Heart right ventricle (tissue), 16 donors: ENCODE data around the gene RPL26. TPM values are rescaled to one million over a fixed set of nuclear protein-coding genes. Genes with fewer than 3 reads are reported as not detected.
"Not testable (repeated sequence)": the region's sequence is repeated elsewhere in the genome, so short reads cannot be mapped to it uniquely, and the experiment has no call there.

Source experiments
- ATAC-seq, 8 donors: fragments of 200-7000 bp; cut with Tn5 transposase; one replicate each; pipeline ENCODE4 v1.9.1; 2020; ENCODE audit warnings: mild to moderate bottlenecking in 8 of 8, moderate library complexity in 8 of 8, moderate number of reproducible peaks in 1 of 8
- DNase-seq, 2 donors: peaks; one replicate each; pipeline ENCODE4 v3.0.0-alpha.2; 2020
- H3K27ac ChIP-seq, 10 donors: fragments of 200-600 bp; sonication (generic) in 2 of 10; one replicate each; pipeline versions ENCODE4 v1.5.0 to v1.8.0; 2020 to 2022; ENCODE audit warnings: mild to moderate bottlenecking in 3 of 10
- H3K27me3 ChIP-seq, 7 donors: fragments of 200-600 bp; one replicate each; pipeline ENCODE4 v1.8.0; 2021 to 2022; ENCODE audit warnings: mild to moderate bottlenecking in 2 of 7
- H3K36me3 ChIP-seq, 9 donors: fragments of 200-600 bp; sonication (generic) in 1 of 9; one replicate each; pipeline versions ENCODE4 v1.5.0 to v1.8.0; 2020 to 2022; ENCODE audit warnings: mild to moderate bottlenecking in 2 of 9
- H3K4me1 ChIP-seq, 9 donors: fragments of 200-600 bp; sonication (generic) in 1 of 9; one replicate each; pipeline versions ENCODE4 v1.5.0 to v1.8.0; 2020 to 2022; ENCODE audit warnings: mild to moderate bottlenecking in 4 of 9
- H3K4me3 ChIP-seq, 10 donors: fragments of 200-600 bp; sonication (generic) in 2 of 10; one replicate each; pipeline versions ENCODE4 v1.5.0 to v1.8.0; 2020 to 2022; ENCODE audit warnings: mild to moderate bottlenecking in 7 of 10, moderate library complexity in 2 of 10
- H3K9me3 ChIP-seq, 11 donors: fragments of 200-600 bp in 10 of 11; sonication (generic) in 2 of 11; one replicate each; pipeline versions ENCODE4 v1.5.0 to v1.8.0; 2013 to 2022; ENCODE audit warnings: mild to moderate bottlenecking in 2 of 11, control low read depth in 1 of 11, moderate library complexity in 1 of 11
- CTCF ChIP-seq, 9 donors: fragments of 200-600 bp; sonication (generic) in 2 of 9; IDR thresholded peaks; one replicate each; pipeline versions ENCODE4 v1.5.0 to v1.8.0; 2021 to 2022; ENCODE audit warnings: antibody characterized with exemption in 9 of 9, mild to moderate bottlenecking in 5 of 9, moderate library complexity in 1 of 9
- WGBS, 2 donors: extraction: QIAGEN DNeasy Blood & Tissue Kit; methylation state at CpG; one replicate each; pipeline ENCODE4 v1.1.7; 2013; ENCODE audit warnings: inconsistent platforms in 1 of 2; 5-methylcytosine and 5-hydroxymethylcytosine counted together
- intact Hi-C, 10 donors: fragments of 100-400 bp; cut with DNase I; formaldehyde crosslinking; loops; one replicate each; pipeline versions ENCODE4 v1.11.1 to v1.14.2; 2022
- polyA plus RNA-seq, 2 donors: library from polyadenylated mRNA; stranded (reverse); fragments of 200-250 nt; gene quantifications; one replicate each; pipeline ENCODE4 v1.2.3, GENCODE V29; 2013
- total RNA-seq, 10 donors: library from RNA; stranded (reverse); fragmentation: NEBNext Ultra II Directional in 3 of 10; extraction: Animal tissue kit (Norgen Biotek cat#: 25700) in 3 of 10; gene quantifications; one replicate each; pipeline versions ENCODE4 v1.2.1 to v1.2.4, GENCODE V29; 2021 to 2023
- donor health status: Arrhythmogenic right ventricular cardiomyopathy.
- donor health status: ischemic (EF 13 %, LVEDD 7.1; RV severe dilation, severe dysfunction).
- donor health status: healthy with polysubstance abuse.
- donor health status: DM: no; HTN: yes; CAD: no.
- donor health status: DM: no; HTN: no; CAD: no.
- donor health status: ischemic (EF 25% LVEDD 6.9; RV normal size, moderate dysfunction).
- donor health status: ischemic (EF 25% LVEDD 5.7; RV mildly dilated, moderate dysfunction).
- donor health status: healthy.
- donor health status: DM: yes; HTN: yes; CAD: no.
- donor health status: Ischemic cardiomyopathy.
- donor health status: ischemic (EF 35%, LVEDD 5.7; RV mildly dilated, moderate dysfunction).
- donor health status: nonischemic (EF 11% LVEDD 7.7; RV severe dilation, severe dysfunction).
- donor health status: DM: yes; HTN: yes; CAD: no.
- donor health status: PGD.
- donor health status: ischemic (EF 29% LVEDD 5.4; RV normal size, mild dysfunction).
- donor health status: nonischemic (EF 23%, LVEDD 6.1; RV moderate dilation, normal function).

RPL26 gene
- total and polyA plus RNA-seq, 12 donors = 890 to 4,129 (median 1,028) TPM

- 10 to 12% methylated on average over 18 of the region's 18 CpGs for WGBS, 2 donors
- peak overlapping the region; percentile 89 to 97 (median 94) for H3K27ac ChIP-seq
Measured at GRCh38 chr17:8375738-8376259, 7.2 kb downstream of the RPL26 start.

GRCh38 chr17:8373856-8374255 is 9.1 kb downstream of the RPL26 start:
- Histone ChIP-seq H3K36me3 (peaks cover 0 to 58% (median 26%) of the 10 kb centered on the region in 9 donors), H3K4me1 (peaks cover 3 to 47% (median 39%) of the 10 kb centered on the region in 9 donors)
- intact Hi-C loops = loop anchor here in 1 of 10 donors (10.0 kb wide), 1 partner anchor 149 kb away; no protein-coding TSS in a partner anchor
- not testable (repeated sequence) for ATAC-seq, H3K9me3 ChIP-seq, H3K27me3 ChIP-seq, H3K4me3 ChIP-seq, H3K27ac ChIP-seq, DNase-seq
- 95 to 99% methylated on average over 20 to 24 of the region's 26 CpGs for WGBS, 2 donors

More at GRCh38 chr17:8375738-8376259, 7.2 kb downstream of the RPL26 start:
- TF ChIP-seq CTCF (IDR thresholded peaks at IDR 0.05) = no peak
- Histone ChIP-seq H3K4me3 (peak overlapping the region; percentile 47 to 89 (median 76)), H3K9me3 (no peaks in the 10 kb centered on the region), H3K4me1 (peaks cover 3 to 60% (median 42%) of the 10 kb centered on the region in 9 donors), H3K27me3 (no peaks in the 10 kb centered on the region), H3K36me3 (peaks cover 0 to 58% (median 35%) of the 10 kb centered on the region in 9 donors)
- intact Hi-C loops = loop anchor here in 3 of 10 donors (5.0 to 10.0 kb wide), 3 partner anchors 48 to 151 kb away; partner anchors contain the start of gene ARHGEF15 (in 1 of the 3)
- DNase-seq (no peak), ATAC-seq (peak in 7 of 8 donors; percentile 3 to 45 (median 17))

- ATAC-seq (no peak), DNase-seq (no peak)
- intact Hi-C loops = loop anchor here in 1 of 10 donors (10.0 kb wide), 1 partner anchor 148 kb away; no protein-coding TSS in a partner anchor
- no peaks in the 10 kb centered on the region for H3K27me3 ChIP-seq
- H3K36me3 ChIP-seq = peaks cover 0 to 54% (median 16%) of the 10 kb centered on the region in 9 donors
- no peak for TF ChIP-seq CTCF (IDR thresholded peaks at IDR 0.05)
- H3K4me1 ChIP-seq = peaks cover 3 to 47% (median 36%) of the 10 kb centered on the region in 9 donors
- peak overlapping the region in 6 of 10 donors; percentile 27 to 64 (median 40) for H3K27ac ChIP-seq
- WGBS, 2 donors = 86 to 87% methylated on average over 7 of the region's 7 CpGs
- H3K4me3 ChIP-seq = no peak overlapping the region
- no peaks in the 10 kb centered on the region for H3K9me3 ChIP-seq
Measured at GRCh38 chr17:8372422-8372821, 10.6 kb downstream of the RPL26 start.

- H3K4me3 ChIP-seq = no peak overlapping the region
- ATAC-seq (peak in 2 of 8 donors; percentile 7 to 38), DNase-seq (no peak)
- no peaks in the 10 kb centered on the region for H3K9me3 ChIP-seq
- peaks cover 3 to 45% (median 35%) of the 10 kb centered on the region in 9 donors for H3K4me1 ChIP-seq
- no peak for TF ChIP-seq CTCF (IDR thresholded peaks at IDR 0.05)
- intact Hi-C loops = loop anchor here in 1 of 10 donors (10.0 kb wide), 1 partner anchor 147 kb away; no protein-coding TSS in a partner anchor
- no peaks in the 10 kb centered on the region for H3K27me3 ChIP-seq
- 51 to 55% methylated on average over 4 of the region's 4 CpGs for WGBS, 2 donors
- peak overlapping the region in 8 of 10 donors; percentile 23 to 64 (median 40) for H3K27ac ChIP-seq
- peaks cover 0 to 50% (median 15%) of the 10 kb centered on the region in 9 donors for H3K36me3 ChIP-seq
Measured at GRCh38 chr17:8371786-8372185, 11.2 kb downstream of the RPL26 start.
